ENCODE results near the gene DNAH11. TPM values are rescaled to one million over a fixed set of nuclear protein-coding genes. Genes with fewer than 3 reads are reported as not detected.

DNAH11 gene
- total and polyA plus RNA-seq, 2 of the 4 experiments (the other 2 are of a cell fraction) = not detected

DNA sequence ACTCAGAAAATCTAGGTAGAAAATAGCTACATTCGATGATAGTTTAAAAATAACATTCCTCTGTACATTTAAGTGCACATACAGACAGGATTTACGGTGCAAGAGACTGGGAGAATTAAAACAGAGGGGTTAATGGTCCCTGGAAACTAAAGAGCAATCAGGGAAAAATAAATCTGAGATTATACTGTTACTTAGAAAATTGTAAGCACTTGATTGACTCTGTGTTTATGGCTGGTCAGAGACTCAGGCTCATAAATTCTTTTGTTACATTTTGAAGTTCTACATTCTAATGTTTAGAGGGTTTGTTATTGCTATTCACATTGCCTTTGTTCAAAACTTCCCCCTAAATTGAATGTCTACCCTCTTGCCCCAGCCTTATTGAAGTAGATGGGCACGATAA, 348.5 kb downstream of the DNAH11 start:
- H3K14ac ChIP-seq (replicated peaks; ENCODE audit: low read depth, low read length) = no peak overlapping the region
- intact Hi-C loops (cut with micrococcal nuclease) = no loop called here
- no peaks in the 10 kb centered on the region for H3K9me3 ChIP-seq (ENCODE audit: control insufficient read depth, insufficient read depth, low read length)
- TF ChIP-seq, protein P1, sequence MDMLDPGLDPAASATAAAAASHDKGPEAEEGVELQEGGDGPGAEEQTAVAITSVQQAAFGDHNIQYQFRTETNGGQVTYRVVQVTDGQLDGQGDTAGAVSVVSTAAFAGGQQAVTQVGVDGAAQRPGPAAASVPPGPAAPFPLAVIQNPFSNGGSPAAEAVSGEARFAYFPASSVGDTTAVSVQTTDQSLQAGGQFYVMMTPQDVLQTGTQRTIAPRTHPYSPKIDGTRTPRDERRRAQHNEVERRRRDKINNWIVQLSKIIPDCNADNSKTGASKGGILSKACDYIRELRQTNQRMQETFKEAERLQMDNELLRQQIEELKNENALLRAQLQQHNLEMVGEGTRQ (IDR thresholded peaks at IDR 0.05; ENCODE audit: low read depth, low read length) = no peak
- TF ChIP-seq POLR2A (IDR thresholded peaks at IDR 0.05; ENCODE audit: low read depth, low read length) (no peak), MAZ (IDR thresholded peaks at IDR 0.05; ENCODE audit: borderline replicate concordance, low read depth, low read length) (no peak), RCOR1 (IDR thresholded peaks at IDR 0.05; ENCODE audit: insufficient replicate concordance, low read length) (no peak), RFX5 (IDR thresholded peaks at IDR 0.05; ENCODE audit: low read depth, low read length) (no peak), SMC3 (IDR thresholded peaks at IDR 0.05; ENCODE audit: low read depth, low read length) (no peak), MAFK (IDR thresholded peaks at IDR 0.05; ENCODE audit: low read depth, low read length) (no peak), NFE2L2 (IDR thresholded peaks at IDR 0.05; ENCODE audit: low read depth, low read length) (no peak), CHD1 (IDR thresholded peaks at IDR 0.05; ENCODE audit: low read depth, low read length) (no peak), FOS (IDR thresholded peaks at IDR 0.05; ENCODE audit: low read depth, low read length) (no peak), MXI1 (IDR thresholded peaks at IDR 0.05; ENCODE audit: borderline replicate concordance, low read depth, low read length) (no peak), BHLHE40 (IDR thresholded peaks at IDR 0.05; ENCODE audit: low read depth, low read length) (no peak), RAD21 (IDR thresholded peaks at IDR 0.05; ENCODE audit: low read length) (no peak), CEBPB (IDR thresholded peaks at IDR 0.05; ENCODE audit: low read depth, low read length) (no peak)
- TF ChIP-seq, protein P2, sequence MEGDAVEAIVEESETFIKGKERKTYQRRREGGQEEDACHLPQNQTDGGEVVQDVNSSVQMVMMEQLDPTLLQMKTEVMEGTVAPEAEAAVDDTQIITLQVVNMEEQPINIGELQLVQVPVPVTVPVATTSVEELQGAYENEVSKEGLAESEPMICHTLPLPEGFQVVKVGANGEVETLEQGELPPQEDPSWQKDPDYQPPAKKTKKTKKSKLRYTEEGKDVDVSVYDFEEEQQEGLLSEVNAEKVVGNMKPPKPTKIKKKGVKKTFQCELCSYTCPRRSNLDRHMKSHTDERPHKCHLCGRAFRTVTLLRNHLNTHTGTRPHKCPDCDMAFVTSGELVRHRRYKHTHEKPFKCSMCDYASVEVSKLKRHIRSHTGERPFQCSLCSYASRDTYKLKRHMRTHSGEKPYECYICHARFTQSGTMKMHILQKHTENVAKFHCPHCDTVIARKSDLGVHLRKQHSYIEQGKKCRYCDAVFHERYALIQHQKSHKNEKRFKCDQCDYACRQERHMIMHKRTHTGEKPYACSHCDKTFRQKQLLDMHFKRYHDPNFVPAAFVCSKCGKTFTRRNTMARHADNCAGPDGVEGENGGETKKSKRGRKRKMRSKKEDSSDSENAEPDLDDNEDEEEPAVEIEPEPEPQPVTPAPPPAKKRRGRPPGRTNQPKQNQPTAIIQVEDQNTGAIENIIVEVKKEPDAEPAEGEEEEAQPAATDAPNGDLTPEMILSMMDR (conservative IDR thresholded peaks at IDR 0.05; ENCODE audit: low read depth, low read length) = no peak
- TF ChIP-seq, protein P3, sequence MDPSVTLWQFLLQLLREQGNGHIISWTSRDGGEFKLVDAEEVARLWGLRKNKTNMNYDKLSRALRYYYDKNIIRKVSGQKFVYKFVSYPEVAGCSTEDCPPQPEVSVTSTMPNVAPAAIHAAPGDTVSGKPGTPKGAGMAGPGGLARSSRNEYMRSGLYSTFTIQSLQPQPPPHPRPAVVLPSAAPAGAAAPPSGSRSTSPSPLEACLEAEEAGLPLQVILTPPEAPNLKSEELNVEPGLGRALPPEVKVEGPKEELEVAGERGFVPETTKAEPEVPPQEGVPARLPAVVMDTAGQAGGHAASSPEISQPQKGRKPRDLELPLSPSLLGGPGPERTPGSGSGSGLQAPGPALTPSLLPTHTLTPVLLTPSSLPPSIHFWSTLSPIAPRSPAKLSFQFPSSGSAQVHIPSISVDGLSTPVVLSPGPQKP (IDR thresholded peaks at IDR 0.05; ENCODE audit: borderline replicate concordance, low read depth, low read length) = no peak
- no peak overlapping the region for H3K27ac ChIP-seq (ENCODE audit: insufficient read depth, low read length)
- H2BK20ac ChIP-seq (ENCODE audit: low read depth, low read length) = no peak overlapping the region
- H4K5ac ChIP-seq (ENCODE audit: low read depth, low read length) = no peak overlapping the region
- dilution Hi-C loops (cut with HindIII; ENCODE audit: low sequenced_read_pairs, unreplicated experiment) = no loop called here
- H3K36me3 ChIP-seq (ENCODE audit: control insufficient read depth, insufficient read depth, low read length) = no peaks in the 10 kb centered on the region
- no peak overlapping the region for H2BK5ac ChIP-seq (ENCODE audit: low read depth, low read length, poor library complexity, severe bottlenecking)
- no CpG with 5 or more reads among the region's 3 CpGs for WGBS, 2 experiments (ENCODE audit: extremely low coverage in 2 of 2, insufficient read length in 1 of 2)
- H2AK5ac ChIP-seq (ENCODE audit: low read depth, low read length) = no peak overlapping the region
- no peak overlapping the region for H4K8ac ChIP-seq (ENCODE audit: low read depth in 2 of 2, low read length in 2 of 2)
- no peak overlapping the region for H3K4me3 ChIP-seq (ENCODE audit: insufficient read depth, low read depth, low read length)
- POLR2A ChIA-PET (ENCODE audit: unreplicated experiment) = no interaction called here
- H3K23ac ChIP-seq (ENCODE audit: low read depth, low read length) = no peak overlapping the region
- H3K9ac ChIP-seq (ENCODE audit: low read depth, low read length) = no peak overlapping the region
- no peaks in the 10 kb centered on the region for H3K4me1 ChIP-seq (ENCODE audit: control insufficient read depth, insufficient read depth, low read length)
- in situ Hi-C loops (cut with MboI; ENCODE audit: low sequenced_read_pairs) = no loop called here
- no peak overlapping the region for H3K56ac ChIP-seq (ENCODE audit: extremely low read depth, insufficient read depth, low read length)
- H3K79me1 ChIP-seq (ENCODE audit: low read depth in 1 of 2, low read length in 2 of 2) = no peaks in the 10 kb centered on the region
- no peak for ATAC-seq (ENCODE audit: low read depth)
- H2BK120ac ChIP-seq (ENCODE audit: low read depth, low read length) = no peak overlapping the region
- no peak overlapping the region for H2AK9ac ChIP-seq (replicated peaks; ENCODE audit: low read depth, low read length, poor library complexity)
- H3K4me2 ChIP-seq (ENCODE audit: low read depth, low read length) = no peak overlapping the region
- H2BK15ac ChIP-seq (ENCODE audit: low read depth, low read length) = no peak overlapping the region
- no peak for DNase-seq
- H4K91ac ChIP-seq (ENCODE audit: insufficient read depth, low read depth, low read length) = no peak overlapping the region
- BruUV-seq (replicated peaks) = no TSS peak
- no peaks in the 10 kb centered on the region for H4K20me1 ChIP-seq (ENCODE audit: insufficient read depth, low read length)
- no peak overlapping the region for H3K4ac ChIP-seq (ENCODE audit: low read depth, low read length)
- no peaks in the 10 kb centered on the region for H3K9me1 ChIP-seq (ENCODE audit: insufficient read depth, low read length)
- CTCF ChIA-PET = no interaction called here
- no peak overlapping the region for H3K18ac ChIP-seq (ENCODE audit: low read depth, low read length)
- H2AFZ ChIP-seq (replicated peaks; ENCODE audit: low read length, poor library complexity) = no peak overlapping the region
- no peaks in the 10 kb centered on the region for H3K27me3 ChIP-seq (ENCODE audit: control insufficient read depth, insufficient read depth, low read length)

Measured in IMR-90 (cell line).